Amygdala (tissue), 56 donors: ENCODE results near the gene PALMD.
A peak's percentile ranks its signal among the peaks of the same experiment; 100 is the strongest.

ENCODE experiments used
- DNase-seq, 56 donors: peaks; one replicate each; lab custom pipeline; 2025; lab: John Stamatoyannopoulos, UW

PALMD gene

GRCh38 chr1:99682291-99682751 is 36.4 kb downstream of the PALMD start:
- no peak for DNase-seq

DNA sequence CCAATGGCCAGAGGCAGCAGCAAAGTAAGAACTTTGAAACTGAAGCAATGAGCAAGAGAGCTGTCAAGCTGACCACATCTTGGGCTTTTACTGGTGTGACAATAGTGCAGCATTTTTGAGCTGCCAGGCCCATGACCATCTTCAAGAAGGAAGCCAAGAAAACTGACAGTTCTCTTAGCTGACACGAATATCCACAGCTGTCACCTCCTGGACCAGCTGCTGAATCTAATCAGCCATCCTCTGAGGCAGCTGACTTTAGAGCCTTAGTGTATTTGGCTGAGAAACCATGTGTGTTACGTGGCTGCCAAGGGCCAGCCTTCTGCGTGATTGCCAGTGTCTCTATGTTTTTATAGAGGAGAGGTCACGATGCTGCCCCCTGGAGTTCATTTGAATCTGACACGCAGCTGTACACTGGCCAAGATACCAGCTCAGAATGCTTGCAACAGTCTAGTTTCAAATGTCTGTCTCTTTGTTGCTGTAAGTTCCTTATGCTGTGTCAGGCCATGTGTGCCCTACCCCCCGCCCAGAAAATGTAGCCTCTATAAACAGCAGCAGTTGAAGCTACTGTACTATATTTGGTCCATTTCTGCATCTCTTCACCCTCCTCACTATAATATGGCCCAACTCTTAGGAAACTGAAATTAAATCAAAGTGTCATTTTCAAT is 39.7 kb downstream of the PALMD start:
- peak in 35 of 56 donors; percentile 5 to 71 (median 18) for DNase-seq

DNA sequence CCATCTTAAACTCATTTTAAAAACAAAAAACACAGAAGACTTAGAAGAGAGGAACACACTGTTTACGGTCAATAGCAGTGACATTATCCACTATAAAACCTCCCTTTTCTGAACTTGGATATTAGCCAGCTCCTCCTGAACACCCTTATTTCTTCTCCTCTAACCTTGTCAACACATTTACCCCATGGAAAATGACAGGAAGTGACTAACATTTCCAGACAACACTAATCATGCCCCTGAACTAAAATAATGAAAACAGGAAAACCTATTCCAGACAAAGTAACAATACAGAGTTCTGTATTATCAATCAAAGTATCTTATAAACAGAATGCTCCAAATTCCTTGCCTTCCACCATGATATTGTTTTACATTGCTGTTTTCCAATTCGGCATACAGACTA is 45.3 kb downstream of the PALMD start:
- DNase-seq = no peak

DNA sequence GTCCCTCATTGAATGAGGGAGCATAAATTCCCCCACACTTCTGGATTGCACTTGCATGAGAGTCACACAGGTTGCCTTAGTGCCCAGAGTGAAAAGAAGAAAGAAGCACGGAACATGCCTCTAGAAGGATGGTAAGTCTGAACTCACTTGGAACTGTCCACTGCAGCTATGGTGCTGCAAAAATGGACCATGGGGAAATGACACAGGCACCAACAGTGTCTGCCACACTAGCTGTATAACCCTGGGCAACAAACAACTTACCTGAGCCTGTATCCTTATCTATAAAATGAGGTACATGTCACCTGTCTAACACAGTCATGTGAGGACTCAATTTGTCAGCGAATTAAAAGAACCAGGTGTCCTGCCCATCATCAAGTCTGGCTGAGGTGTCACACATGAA is 50.7 kb downstream of the PALMD start:
- DNase-seq = no peak

GRCh38 chr1:99697580-99697979 is 51.7 kb downstream of the PALMD start:
- DNase-seq = no peak

DNA sequence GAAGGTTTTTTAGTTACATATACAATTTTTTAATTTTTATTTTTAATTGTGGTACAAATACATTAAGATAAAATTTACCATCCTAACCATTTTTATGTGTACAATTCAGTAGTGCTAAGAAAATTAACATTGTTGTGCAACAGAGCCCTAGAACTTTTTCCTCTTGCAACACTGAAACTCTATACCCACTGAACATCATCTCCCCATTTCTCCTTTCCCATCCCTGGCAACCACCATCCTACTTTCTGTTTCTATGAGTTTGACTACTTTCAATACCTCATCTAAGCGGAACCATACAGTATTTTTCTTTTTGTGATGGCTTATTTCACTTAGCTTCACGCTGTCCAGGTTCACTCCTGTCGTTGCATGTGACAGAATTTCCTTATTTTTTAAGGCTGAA is 54.1 kb downstream of the PALMD start:
- DNase-seq = no peak

DNA sequence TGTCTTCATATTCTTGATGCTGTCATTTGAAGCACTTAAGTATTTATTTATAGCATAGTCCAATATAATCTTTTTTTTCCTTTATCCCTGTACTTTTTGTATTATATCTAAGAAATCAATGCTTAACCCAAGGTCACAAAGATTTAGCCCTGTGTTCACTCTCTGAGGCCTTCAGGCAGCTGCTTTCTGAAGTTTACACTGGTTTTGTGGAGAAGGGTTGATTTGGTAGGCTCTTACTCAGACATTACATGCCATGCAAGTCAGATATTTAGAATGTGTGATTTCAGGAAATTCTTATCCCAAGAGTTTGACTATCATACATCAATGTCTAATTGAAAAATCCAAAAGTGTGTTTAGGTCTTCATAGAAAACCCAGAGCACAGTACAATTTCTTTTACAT is 56.3 kb downstream of the PALMD start:
- no peak for DNase-seq

DNA sequence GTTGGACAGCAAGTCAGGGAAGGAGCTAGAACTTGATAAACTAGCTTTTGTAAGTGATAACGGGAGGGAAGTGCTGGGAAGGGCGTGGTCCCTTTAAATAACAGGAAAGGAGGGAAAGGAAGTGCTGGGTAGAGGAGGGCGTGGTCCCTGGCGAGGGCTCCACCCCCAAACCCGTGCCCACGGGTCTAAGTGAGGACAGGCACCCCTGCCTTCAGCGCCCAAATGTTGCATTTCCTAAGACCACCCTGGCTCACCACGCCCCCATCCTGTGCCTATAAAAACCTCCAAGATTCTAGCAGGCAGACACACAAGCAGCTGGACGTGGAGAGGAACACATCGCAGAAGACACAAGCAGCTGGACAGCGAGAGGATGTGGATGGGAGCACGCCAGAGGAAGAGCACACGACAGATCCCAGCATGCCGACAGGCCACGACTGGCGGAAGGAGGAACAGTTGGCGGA is 58.5 kb downstream of the PALMD start:
- no peak for DNase-seq

GRCh38 chr1:99705385-99705784 is 59.5 kb downstream of the PALMD start:
- no peak for DNase-seq

DNA sequence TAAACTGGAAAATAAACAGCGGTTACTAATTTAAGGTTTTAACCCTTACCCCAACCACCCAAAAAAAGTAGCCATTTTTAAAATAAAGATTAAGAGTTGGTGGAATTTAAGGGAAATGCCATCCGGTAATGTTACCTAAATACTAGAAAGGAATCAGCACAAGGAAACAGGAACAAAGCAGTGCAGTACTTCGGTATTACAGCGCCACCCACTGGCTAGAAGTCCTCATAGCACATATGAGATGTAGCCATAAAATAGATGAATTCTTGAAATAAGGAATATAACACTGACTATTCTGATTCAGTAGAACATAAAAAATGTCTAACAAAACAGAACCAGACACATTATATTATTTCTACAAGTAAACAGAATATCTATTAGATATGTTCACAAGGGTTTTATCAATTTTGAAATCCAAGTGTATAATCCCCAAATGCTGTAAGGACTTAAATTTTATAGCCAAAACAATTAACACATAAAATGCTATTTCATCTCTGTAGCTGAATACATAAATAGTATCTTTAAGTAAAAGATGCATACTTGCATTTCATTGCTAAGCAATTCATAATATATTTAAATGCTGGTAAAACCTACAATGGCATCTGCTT is 61.7 kb downstream of the PALMD start:
- DNase-seq = peak in 39 of 56 donors; percentile 2 to 90 (median 29)

DNA sequence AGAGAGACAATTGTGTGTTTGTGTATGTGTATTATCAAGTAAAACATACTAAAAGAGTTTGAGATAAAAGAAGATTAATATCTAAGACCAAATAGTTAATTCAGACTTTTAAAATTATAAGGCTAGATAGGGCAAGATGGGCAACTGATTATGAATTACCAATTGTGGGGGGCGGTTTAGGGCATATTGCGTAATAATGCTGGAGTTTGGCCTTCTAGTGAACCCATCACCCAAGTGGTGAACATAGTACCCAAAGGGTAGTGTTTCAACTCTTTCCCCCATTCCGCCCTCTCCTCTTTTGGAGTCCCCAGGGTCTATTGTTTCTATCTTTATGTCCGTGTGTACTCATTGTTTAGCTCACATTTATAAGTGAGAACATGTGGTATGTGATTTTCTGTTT is 65.1 kb downstream of the PALMD start:
- no peak for DNase-seq

- DNase-seq = no peak
Measured at GRCh38 chr1:99713006-99713405, 67.1 kb downstream of the PALMD start.

GRCh38 chr1:99717005-99717404 is 71.1 kb downstream of the PALMD start:
- no peak for DNase-seq

DNA sequence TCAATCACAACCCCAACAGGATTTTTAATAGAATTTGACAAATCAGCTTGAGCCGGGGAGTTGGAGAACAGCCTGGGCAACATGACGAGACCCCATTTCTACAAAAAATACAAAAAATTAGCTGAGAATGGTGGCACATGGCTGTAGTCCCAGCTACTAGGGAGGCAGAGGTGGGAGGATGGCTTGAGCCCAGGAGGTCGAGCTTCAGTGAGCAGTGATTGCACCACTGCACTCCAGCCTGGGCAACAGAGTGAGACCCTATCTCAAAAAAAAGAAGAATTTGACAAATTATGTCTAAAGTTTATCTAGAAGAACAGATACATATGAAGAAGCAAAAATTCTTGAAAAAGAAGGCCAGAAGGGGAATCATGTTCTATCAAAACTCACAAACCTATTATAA is 77.3 kb downstream of the PALMD start:
- no peak for DNase-seq

- DNase-seq = no peak
Measured at GRCh38 chr1:99725996-99726395, 80.1 kb downstream of the PALMD start.

DNA sequence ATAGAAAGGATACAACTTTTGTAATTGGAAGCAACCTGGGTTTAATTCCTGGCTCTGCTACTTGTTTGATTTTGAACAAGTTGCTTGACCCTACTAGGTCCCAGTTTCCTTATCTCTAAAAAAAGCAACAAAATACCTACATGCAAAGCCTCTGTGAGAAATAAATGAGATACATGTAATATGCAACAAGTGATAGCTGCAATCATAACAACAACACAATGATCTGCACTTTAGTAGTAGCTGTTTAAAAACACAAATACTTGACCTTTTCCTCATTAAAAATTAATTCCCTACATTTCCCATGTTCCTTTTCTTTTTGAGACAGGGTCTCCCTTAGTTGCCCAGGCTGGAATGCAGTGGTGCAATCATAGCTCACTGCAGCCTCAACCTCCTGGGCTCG is 80.5 kb downstream of the PALMD start:
- no peak for DNase-seq

GRCh38 chr1:99726818-99727217 is 80.9 kb downstream of the PALMD start:
- no peak for DNase-seq

DNA sequence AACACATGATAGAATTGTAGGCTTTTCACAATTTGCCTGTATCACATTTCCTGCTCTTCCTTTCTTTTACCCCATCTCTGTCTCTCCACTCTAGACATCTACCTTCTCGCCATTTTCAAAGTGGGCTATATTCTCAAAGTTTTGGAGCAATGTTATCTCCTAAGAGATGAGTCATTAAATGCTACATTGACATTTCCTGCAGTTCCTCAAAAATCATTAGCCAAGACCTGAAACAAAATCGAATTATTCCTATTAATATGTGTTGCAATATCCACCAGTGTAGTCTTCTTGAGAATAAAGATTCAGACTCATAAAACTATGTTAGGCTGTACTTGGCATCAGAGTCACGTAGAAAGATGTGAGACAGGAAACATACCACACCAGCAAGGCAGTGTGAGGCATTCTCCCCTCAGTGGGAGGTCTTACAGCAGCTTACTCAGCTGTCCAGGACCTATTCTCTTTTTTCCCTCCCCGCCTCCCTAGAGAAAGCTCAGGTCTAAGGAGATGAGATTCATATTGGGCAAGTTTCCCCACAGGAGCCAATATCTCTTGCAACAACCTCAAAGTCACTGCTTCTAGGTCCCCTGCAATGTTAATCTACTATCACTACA is 81.8 kb downstream of the PALMD start:
- DNase-seq = no peak

DNA sequence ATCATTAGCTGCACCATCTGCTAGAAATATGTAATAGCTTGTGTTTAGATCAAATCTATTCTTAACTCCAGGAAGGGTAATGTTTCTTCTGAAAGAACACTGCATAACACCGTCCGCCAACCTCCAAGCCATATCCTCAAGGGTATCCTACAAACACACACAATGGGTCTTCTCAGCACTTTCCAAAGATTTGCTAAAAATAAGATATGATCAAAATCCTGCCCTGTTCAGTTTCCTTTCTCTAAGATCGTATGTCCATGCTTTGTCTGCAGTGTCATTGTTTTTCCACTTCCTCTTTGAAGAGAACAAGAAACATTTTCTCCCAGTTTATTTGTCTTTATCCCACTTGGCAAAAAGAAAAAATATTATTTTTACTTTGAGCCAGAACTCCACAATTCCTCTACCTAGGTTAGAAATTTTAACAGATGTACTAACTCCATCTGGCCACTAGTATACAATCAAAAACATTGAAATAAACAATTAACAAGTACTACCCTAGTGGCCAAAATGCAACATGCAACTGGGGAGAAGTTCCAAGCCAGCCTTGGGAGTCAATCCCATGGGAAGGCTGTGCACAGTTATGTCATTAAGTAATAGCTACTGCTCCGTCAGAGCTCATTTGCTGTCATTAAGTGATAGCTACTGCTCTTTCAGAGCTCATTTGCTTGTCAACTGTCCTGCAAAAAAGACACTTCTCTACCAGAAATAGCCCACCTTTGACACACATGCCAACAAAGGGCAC is 82.8 kb downstream of the PALMD start:
- no peak for DNase-seq

DNA sequence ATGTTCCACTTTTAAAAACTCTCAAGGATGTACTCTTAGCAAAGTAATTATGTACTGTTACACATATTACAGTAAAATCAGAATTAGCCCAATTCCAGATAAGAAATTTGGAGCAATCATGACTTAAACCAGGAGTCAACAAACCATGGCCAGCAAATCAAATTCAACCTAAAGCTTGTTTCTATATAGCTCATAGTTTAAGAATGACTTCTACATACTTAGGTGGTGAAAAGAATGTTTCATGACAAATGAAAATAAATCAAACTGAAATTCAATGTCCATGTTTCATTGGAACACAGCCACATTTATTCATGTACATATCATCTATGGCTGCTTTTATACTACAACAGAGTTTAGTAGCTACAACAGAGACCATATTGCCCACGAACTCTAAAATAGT is 85.5 kb downstream of the PALMD start:
- no peak for DNase-seq

- no peak for DNase-seq
Measured at GRCh38 chr1:99735852-99736251, 89.9 kb downstream of the PALMD start.
